ENCODE results near the gene LDLRAD4. TPM values are rescaled to one million over a fixed set of nuclear protein-coding genes. Genes with fewer than 3 reads are reported as not detected.

LDLRAD4 gene
- total and polyA plus RNA-seq, 2 donors (not counting 1 experiment from before 2014, with no cell fraction given): 13.9 to 35.7 TPM

DNA sequence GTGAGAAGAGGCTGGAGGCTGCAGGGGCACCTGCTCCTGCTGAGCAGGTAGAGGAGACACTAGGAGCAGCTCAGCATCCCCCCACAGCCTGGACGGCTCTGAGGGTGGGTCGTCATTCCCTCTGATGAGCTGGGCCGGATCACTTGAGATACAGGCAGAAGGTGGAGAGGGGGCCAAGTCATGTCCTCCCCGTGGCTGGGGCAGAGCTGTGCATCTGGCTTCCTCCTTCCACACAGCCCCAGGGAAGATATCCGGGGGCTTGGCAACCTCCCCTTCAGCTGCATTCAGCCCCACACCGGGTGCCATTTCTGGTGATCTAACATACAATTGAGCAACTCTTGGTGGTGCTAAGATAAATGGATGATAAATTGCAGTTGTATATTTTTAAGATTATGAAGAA is 236.9 kb downstream of the LDLRAD4 start:
- peak overlapping the region; percentile 14 for H2AFZ ChIP-seq (ENCODE audit: insufficient read depth, low read depth, low read length, poor library complexity, severe bottlenecking)
- ChIA-PET POLR2A (no interaction called here), CTCF (no interaction called here)
- no peak overlapping the region for H3K27ac Mint-ChIP-seq
- H3K9me3 Mint-ChIP-seq (ENCODE audit: insufficient read depth): no peaks in the 10 kb centered on the region
- no peak overlapping the region for H3K4me3 ChIP-seq (ENCODE audit: control extremely low read depth in 1 of 5, extremely low read depth in 1 of 5, insufficient read depth in 1 of 5, low read depth in 2 of 5, low read length in 4 of 5)
- H4K20me1 ChIP-seq (ENCODE audit: control insufficient read depth, insufficient read depth, low read length, poor library complexity, severe bottlenecking): no peaks in the 10 kb centered on the region
- H3K9ac ChIP-seq (ENCODE audit: low read length): no peak overlapping the region
- H3K4me1 Mint-ChIP-seq: peaks cover 16% of the 10 kb centered on the region
- TF ChIP-seq CTCF (IDR thresholded peaks at IDR 0.05) (no peak), EZH2 (IDR thresholded peaks at IDR 0.05; ENCODE audit: borderline replicate concordance, insufficient read depth, low read depth, low read length, poor library complexity, severe bottlenecking) (no peak)
- peaks cover 27% of the 10 kb centered on the region for H3K27me3 Mint-ChIP-seq
- intact Hi-C loops (cut with micrococcal nuclease): no loop called here
- peaks cover 0 to 25% (median 7%) of the 10 kb centered on the region in 4 experiments for H3K27me3 ChIP-seq (replicated peaks in 1 of 4; ENCODE audit: control extremely low read depth in 1 of 4, control insufficient read depth in 3 of 4, insufficient read depth in 4 of 4, low read length in 3 of 4)
- no peak overlapping the region for H3K4me2 ChIP-seq (replicated peaks; ENCODE audit: low read depth, low read length, poor library complexity, severe bottlenecking)
- H3K4me3 Mint-ChIP-seq: no peak overlapping the region
- H3K36me3 ChIP-seq (replicated peaks in 1 of 2; ENCODE audit: control extremely low read depth in 1 of 2, control insufficient read depth in 1 of 2, extremely low read depth in 1 of 2, insufficient read depth in 2 of 2, low read length in 1 of 2): no peaks in the 10 kb centered on the region
- 20% methylated on average over 1 of the region's 6 CpGs for WGBS (ENCODE audit: insufficient coverage)
- H3K9me3 ChIP-seq (ENCODE audit: control extremely low read depth in 1 of 3, control insufficient read depth in 2 of 3, insufficient read depth in 1 of 3, low read length in 2 of 3): peaks cover 0 to 3% (median 0%) of the 10 kb centered on the region in 3 donors
- ATAC-seq (ENCODE audit: low read depth): no peak
- peaks cover 7% of the 10 kb centered on the region in 2 donors for H3K4me1 ChIP-seq (ENCODE audit: control insufficient read depth in 2 of 2, insufficient read depth in 2 of 2, low read length in 2 of 2)
- H3K27ac ChIP-seq (ENCODE audit: low read length in 2 of 2): no peak overlapping the region
- peaks cover 8% of the 10 kb centered on the region for H3K79me2 ChIP-seq (ENCODE audit: control insufficient read depth, insufficient read depth, low read length)
- DNase-seq: no peak

GRCh38 chr18:13455960-13456481 is 237.5 kb downstream of the LDLRAD4 start:
- CTCF ChIA-PET: no interaction called here
- intact Hi-C loops (cut with micrococcal nuclease): loop anchor here (1.0 kb wide), 1 partner anchor 9 kb away; no protein-coding TSS in a partner anchor
- no peak for DNase-seq
- no peak for TF ChIP-seq EZH2 (IDR thresholded peaks at IDR 0.05; ENCODE audit: borderline replicate concordance, insufficient read depth, low read depth, low read length, poor library complexity, severe bottlenecking)
- no peak for TF ChIP-seq CTCF (IDR thresholded peaks at IDR 0.05)
- peaks cover 0 to 25% (median 7%) of the 10 kb centered on the region in 4 experiments for H3K27me3 ChIP-seq (replicated peaks in 1 of 4; ENCODE audit: control extremely low read depth in 1 of 4, control insufficient read depth in 3 of 4, insufficient read depth in 4 of 4, low read length in 3 of 4)
- H3K27ac ChIP-seq (ENCODE audit: low read length in 2 of 2): no peak overlapping the region
- H3K9ac ChIP-seq (ENCODE audit: low read length): no peak overlapping the region
- H3K4me2 ChIP-seq (replicated peaks; ENCODE audit: low read depth, low read length, poor library complexity, severe bottlenecking): peak overlapping the region; percentile 25
- 31% methylated on average over 18 of the region's 19 CpGs for WGBS (ENCODE audit: insufficient coverage)
- POLR2A ChIA-PET: no interaction called here
- peaks cover 12% of the 10 kb centered on the region for H3K79me2 ChIP-seq (ENCODE audit: control insufficient read depth, insufficient read depth, low read length)
- H3K4me3 ChIP-seq (ENCODE audit: control extremely low read depth in 1 of 5, extremely low read depth in 1 of 5, insufficient read depth in 1 of 5, low read depth in 2 of 5, low read length in 4 of 5): no peak overlapping the region
- no peaks in the 10 kb centered on the region for H4K20me1 ChIP-seq (ENCODE audit: control insufficient read depth, insufficient read depth, low read length, poor library complexity, severe bottlenecking)
- H3K36me3 ChIP-seq (replicated peaks in 1 of 2; ENCODE audit: control extremely low read depth in 1 of 2, control insufficient read depth in 1 of 2, extremely low read depth in 1 of 2, insufficient read depth in 2 of 2, low read length in 1 of 2): no peaks in the 10 kb centered on the region
- no peaks in the 10 kb centered on the region for H3K9me3 Mint-ChIP-seq (ENCODE audit: insufficient read depth)
- no peak overlapping the region for H3K27ac Mint-ChIP-seq
- ATAC-seq (ENCODE audit: low read depth): peak; percentile 24
- H3K27me3 Mint-ChIP-seq: peaks cover 27% of the 10 kb centered on the region
- H2AFZ ChIP-seq (ENCODE audit: insufficient read depth, low read depth, low read length, poor library complexity, severe bottlenecking): peak overlapping the region; percentile 13
- H3K4me1 ChIP-seq (ENCODE audit: control insufficient read depth in 2 of 2, insufficient read depth in 2 of 2, low read length in 2 of 2): peaks cover 7% of the 10 kb centered on the region in 2 donors
- H3K4me3 Mint-ChIP-seq: no peak overlapping the region
- H3K9me3 ChIP-seq (ENCODE audit: control extremely low read depth in 1 of 3, control insufficient read depth in 2 of 3, insufficient read depth in 1 of 3, low read length in 2 of 3): peaks cover 0 to 3% (median 0%) of the 10 kb centered on the region in 3 donors
- H3K4me1 Mint-ChIP-seq: peaks cover 16% of the 10 kb centered on the region
